GM18517 (cell line): ENCODE data around the gene COL13A1.

Source experiments
- ATAC-seq: cut with Tn5 transposase; IDR thresholded peaks from one replicate; pipeline ENCODE4 v1.9.1; 2021; ENCODE audit warnings: mild to moderate bottlenecking, moderate library complexity; ENCODE audit not compliant: unreplicated experiment

The COL13A1 gene

DNA sequence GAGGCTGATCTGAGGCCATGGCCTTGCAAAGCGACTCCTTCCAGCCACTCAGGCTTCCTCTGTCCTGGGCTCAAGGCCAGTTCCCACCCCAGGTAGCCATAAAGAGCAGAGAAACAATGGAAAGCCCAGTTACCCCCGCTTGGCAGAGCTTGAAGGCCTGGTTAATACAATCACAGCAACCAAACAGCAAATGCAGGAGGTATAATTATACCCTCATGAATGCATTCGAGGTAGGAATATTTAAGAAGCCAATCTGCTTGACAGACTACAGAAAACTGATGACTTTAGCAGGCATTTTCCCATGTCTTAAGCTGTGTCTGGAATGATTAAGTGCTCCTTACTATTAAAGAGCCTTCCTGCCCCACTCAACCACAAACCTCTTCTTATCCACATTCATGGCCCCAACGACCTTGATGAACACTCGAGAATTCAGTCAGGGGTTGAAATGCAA, 136.9 kb downstream of the COL13A1 start:
- no peak for ATAC-seq

DNA sequence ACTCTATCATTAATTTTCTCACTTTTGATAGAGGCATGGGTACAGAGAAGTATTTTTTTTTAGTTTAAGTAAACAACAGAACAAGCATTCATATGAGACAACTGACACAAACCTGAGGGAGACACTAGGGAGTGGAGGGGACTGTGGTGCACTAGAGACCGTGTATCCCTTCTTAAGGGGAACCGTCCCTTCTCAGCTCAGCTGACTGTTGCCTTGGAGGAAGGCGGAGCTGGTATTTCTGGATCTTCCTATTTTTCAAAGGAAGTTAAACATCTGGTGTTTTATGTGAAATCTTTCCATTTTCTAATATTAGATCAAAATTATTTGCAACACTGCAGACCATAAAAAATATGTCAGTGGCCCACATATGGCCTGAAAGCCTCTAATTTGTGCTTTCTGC, 137.4 kb downstream of the COL13A1 start:
- no peak for ATAC-seq

GRCh38 chr10:69939481-69939880, 137.8 kb downstream of the COL13A1 start:
- no peak for ATAC-seq

DNA sequence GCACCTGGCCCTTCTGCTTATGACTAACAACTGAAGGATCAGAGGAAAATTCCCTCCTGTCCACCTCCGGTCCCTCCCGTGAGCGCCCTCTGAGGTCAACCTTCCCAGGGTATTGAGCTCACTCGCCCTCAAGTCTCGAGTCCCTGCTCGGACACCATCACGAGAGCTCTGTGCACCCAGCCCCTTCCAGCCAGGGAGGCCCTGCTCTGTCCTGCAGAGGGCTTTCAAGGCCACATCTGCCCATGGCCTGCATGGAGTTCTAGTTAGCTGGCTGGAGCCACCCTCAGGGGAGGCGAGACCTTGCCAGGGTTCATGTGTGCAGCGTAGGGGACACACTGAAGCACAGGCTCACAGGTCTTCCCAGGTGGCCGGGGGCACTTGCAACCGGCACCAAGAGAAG, 140.0 kb downstream of the COL13A1 start:
- no peak for ATAC-seq

- ATAC-seq: no peak
Observed at GRCh38 chr10:69943292-69943820, 141.7 kb downstream of the COL13A1 start.

- no peak for ATAC-seq
Observed at GRCh38 chr10:69944761-69945160, 143.1 kb downstream of the COL13A1 start.

GRCh38 chr10:69948261-69948660, 146.6 kb downstream of the COL13A1 start:
- no peak for ATAC-seq

- no peak for ATAC-seq
Observed at GRCh38 chr10:69949770-69950169, 148.1 kb downstream of the COL13A1 start.

GRCh38 chr10:69951658-69952057, 150.0 kb downstream of the COL13A1 start:
- ATAC-seq: no peak

DNA sequence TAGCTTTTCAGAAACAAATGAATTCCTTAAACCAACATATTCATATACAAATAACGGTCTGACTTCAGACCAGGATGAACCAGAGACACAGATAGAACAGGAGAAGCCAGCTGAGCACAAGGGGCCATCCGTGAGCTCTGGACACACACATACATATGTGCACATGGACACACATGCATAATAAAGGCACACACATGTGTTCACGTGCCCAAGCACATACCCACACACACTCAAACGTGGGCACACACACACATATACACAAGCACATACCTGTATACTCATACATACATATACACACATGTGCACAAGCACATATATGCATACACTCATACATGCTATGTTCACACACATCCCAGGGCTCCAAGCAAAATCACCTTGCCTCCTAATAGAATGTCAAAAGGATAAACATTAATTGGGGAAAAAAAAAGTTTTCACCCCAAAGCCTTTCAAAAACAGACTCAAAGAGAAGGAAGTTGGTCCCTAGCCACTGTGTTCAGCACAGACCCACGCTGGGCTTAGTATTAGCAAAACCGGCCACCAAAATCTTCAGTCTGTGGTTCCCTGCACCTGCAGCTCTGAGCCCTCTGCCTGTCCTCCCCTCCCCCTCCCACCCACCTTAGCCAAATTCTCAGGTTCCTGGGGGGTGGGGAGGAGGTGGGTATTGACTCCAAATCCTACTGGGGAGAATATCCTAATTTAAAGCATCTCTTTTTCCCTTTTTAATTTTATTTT, 150.5 kb downstream of the COL13A1 start:
- ATAC-seq: no peak

DNA sequence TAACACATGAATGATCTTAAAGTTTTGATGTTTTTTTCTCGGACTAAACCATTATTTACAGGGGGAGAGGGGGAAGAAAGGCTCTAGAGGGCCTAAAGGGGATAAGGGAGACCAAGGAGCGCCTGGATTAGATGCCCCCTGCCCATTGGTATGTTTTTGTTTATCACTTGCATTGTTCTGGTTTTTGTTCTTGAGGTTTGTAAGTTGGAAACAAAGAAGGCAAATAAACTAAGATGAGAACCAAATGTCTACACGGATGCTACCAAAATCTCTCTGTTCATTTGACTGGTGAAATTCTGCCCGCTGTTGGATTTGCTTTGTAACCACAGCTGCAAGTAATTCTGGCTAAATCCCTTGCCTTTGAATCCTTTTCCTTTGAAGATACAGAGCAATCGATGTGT, 151.1 kb downstream of the COL13A1 start:
- ATAC-seq: no peak

GRCh38 chr10:69953851-69954250, 152.1 kb downstream of the COL13A1 start:
- no peak for ATAC-seq

GRCh38 chr10:69955211-69955805, 153.6 kb downstream of the COL13A1 start:
- no peak for ATAC-seq

- no peak for ATAC-seq
Observed at GRCh38 chr10:69955897-69956740, 154.4 kb downstream of the COL13A1 start.

GRCh38 chr10:69956741-69957230, 155.1 kb downstream of the COL13A1 start:
- ATAC-seq: no peak

DNA sequence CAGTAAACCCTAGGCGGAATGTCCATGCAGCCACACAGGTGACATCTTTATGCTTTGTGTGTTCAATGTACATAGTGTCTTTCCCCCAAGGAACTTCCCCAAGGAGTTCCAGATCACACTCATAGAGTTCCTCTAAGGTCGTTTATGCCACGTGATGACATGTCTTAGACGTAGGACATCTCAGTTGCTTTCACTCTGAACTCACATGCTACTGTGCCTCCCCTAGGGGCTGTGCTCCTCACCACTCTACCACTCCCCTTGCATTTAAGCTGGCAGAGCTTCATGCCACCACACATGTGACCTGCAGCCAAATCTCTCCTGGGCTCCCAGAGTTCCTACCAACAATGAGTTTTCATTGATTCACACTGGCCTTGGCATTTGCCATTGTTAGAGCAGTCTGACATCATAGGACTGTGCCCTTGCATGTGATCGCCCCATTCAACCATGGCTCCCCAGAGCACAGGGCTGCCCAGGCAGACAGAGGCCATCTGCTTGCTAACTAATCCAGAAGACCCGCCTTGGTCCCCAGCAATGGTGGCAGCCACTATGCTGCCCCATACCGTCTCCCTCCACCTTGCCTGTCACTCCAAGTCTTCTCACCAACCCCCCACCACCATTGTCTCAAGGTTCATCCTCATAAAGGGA, 155.7 kb downstream of the COL13A1 start:
- ATAC-seq: no peak

GRCh38 chr10:69957886-69958555, 156.3 kb downstream of the COL13A1 start:
- no peak for ATAC-seq

DNA sequence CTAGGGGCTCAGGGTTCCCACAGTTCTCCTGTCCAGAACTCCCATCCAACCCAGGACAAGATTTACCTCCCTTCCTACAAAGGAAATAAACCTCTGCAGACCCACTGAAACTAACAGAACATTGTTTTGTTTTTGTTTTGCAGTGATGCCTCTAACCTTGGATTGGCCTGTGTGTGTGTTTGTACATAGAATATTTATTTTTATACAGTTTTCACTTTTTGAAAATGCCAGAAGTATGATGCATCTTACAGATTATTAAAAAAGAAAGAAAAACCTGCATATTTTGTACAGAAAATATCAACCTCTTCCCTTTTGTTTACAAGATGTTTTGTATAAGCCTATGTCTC, 156.8 kb downstream of the COL13A1 start:
- no peak for ATAC-seq

GRCh38 chr10:69959911-69960310, 158.2 kb downstream of the COL13A1 start:
- no peak for ATAC-seq

GRCh38 chr10:69960606-69960987, 158.9 kb downstream of the COL13A1 start:
- ATAC-seq: no peak
